ENCODE results near the gene TSEN15. TPM values are rescaled to one million over a fixed set of nuclear protein-coding genes. Genes with fewer than 3 reads are reported as not detected.

Gene TSEN15
- 24.5 to 35.3 TPM (median 30.9 TPM) in 5 replicates for total RNA-seq (2022; extraction: Qiagen RNA extraction; ENCODE audit: low read depth)

GRCh38 chr1:184051485-184052193, at the start of gene TSEN15:
TSS of gene TSEN15 (plus strand) at chr1:184051730. CDS start at chr1:184051756, 26 bp downstream.

Other genes with a start within 250 kb of the TSEN15 start
- gene RGL1, start 246.6 kb upstream of the TSEN15 start, total RNA-seq (2022; extraction: Qiagen RNA extraction; ENCODE audit: low read depth): 0.58 to 0.87 TPM (median 0.82 TPM) in 5 replicates
- gene COLGALT2, start 14.0 kb upstream of the TSEN15 start, total RNA-seq (2022; extraction: Qiagen RNA extraction; ENCODE audit: low read depth): 0.09 to 0.32 TPM (median 0.14 TPM) in 5 replicates